ENCODE measurements around the gene ELMOD3.

- no peak for TF ChIP-seq CTCF (IDR thresholded peaks at IDR 0.05)
- TF ChIP-seq MEF2A (IDR thresholded peaks at IDR 0.05; ENCODE audit: borderline replicate concordance, low read depth), result no peak
- TF ChIP-seq RAD21 (IDR thresholded peaks at IDR 0.05; ENCODE audit: low read length), result no peak
- TF ChIP-seq NRF1 (IDR thresholded peaks at IDR 0.05; ENCODE audit: low read depth, low read length), result no peak
- TF ChIP-seq GATA2 (CRISPR knock-in tag; IDR thresholded peaks at IDR 0.05), result no peak
- no peak for TF ChIP-seq SMC3 (IDR thresholded peaks at IDR 0.05; ENCODE audit: low read depth, low read length)
- TF ChIP-seq POLR2AphosphoS5 (IDR thresholded peaks at IDR 0.05; ENCODE audit: low read depth, low read length), result no peak
- no peak for TF ChIP-seq GABPA (IDR thresholded peaks at IDR 0.05; ENCODE audit: low read depth)
- no peak for TF ChIP-seq CHD2 (IDR thresholded peaks at IDR 0.05; ENCODE audit: low read length, partially characterized antibody)
- no peak for TF ChIP-seq JUND (IDR thresholded peaks at IDR 0.05)
- no peak for TF ChIP-seq FOXM1 (IDR thresholded peaks at IDR 0.05; ENCODE audit: low read depth)
- TF ChIP-seq ELF1 (IDR thresholded peaks at IDR 0.05), result no peak
- TF ChIP-seq MAX (IDR thresholded peaks at IDR 0.05; ENCODE audit: low read depth), result no peak
- no peak for TF ChIP-seq RCOR1 (IDR thresholded peaks at IDR 0.05; ENCODE audit: low read length)
These were observed 25.4 kb upstream of the ELMOD3 start for GRCh38 chr2:85329181-85329651.
